ENCODE data around the gene KCNN3.

KCNN3 gene

GRCh38 chr1:154767315-154768240 lies 102.5 kb downstream of the KCNN3 start:
- DNase-seq = peak; percentile 62 to 73

- DNase-seq = peak in 1 of 2 experiments; percentile 63
Observed at GRCh38 chr1:154765970-154766369, 104.1 kb downstream of the KCNN3 start.

GRCh38 chr1:154764773-154765172 lies 105.3 kb downstream of the KCNN3 start:
- DNase-seq = no peak

- DNase-seq = no peak
Observed at GRCh38 chr1:154764181-154764580, 105.9 kb downstream of the KCNN3 start.

- peak in 1 of 2 experiments; percentile 20 for DNase-seq
Observed at GRCh38 chr1:154760469-154760933, 109.6 kb downstream of the KCNN3 start.

- DNase-seq = no peak
Observed at GRCh38 chr1:154759793-154760192, 110.3 kb downstream of the KCNN3 start.

GRCh38 chr1:154759196-154759595 lies 110.9 kb downstream of the KCNN3 start:
- no peak for DNase-seq

- DNase-seq = no peak
Observed at GRCh38 chr1:154758346-154758745, 111.7 kb downstream of the KCNN3 start.

- DNase-seq = no peak
Observed at GRCh38 chr1:154756793-154757548, 113.1 kb downstream of the KCNN3 start.

GRCh38 chr1:154755858-154756730 lies 114.0 kb downstream of the KCNN3 start:
- no peak for DNase-seq

- no peak for DNase-seq
Observed at GRCh38 chr1:154753426-154753825, 116.7 kb downstream of the KCNN3 start.

- DNase-seq = no peak
Observed at GRCh38 chr1:154752273-154753030, 117.6 kb downstream of the KCNN3 start.

GRCh38 chr1:154751690-154752089 lies 118.4 kb downstream of the KCNN3 start:
- no peak for DNase-seq

GRCh38 chr1:154750681-154751665 lies 119.1 kb downstream of the KCNN3 start:
- no peak for DNase-seq

GRCh38 chr1:154749078-154749760 lies 120.9 kb downstream of the KCNN3 start:
- no peak for DNase-seq

- no peak for DNase-seq
Observed at GRCh38 chr1:154748405-154748775, 121.7 kb downstream of the KCNN3 start.

- DNase-seq = peak in 1 of 2 experiments; percentile 47
Observed at GRCh38 chr1:154747740-154748404, 122.2 kb downstream of the KCNN3 start.

GRCh38 chr1:154747380-154747739 lies 122.7 kb downstream of the KCNN3 start:
- no peak for DNase-seq

GRCh38 chr1:154746622-154747299 lies 123.3 kb downstream of the KCNN3 start:
- DNase-seq = no peak
